LNCAP (cell line): Measurements from ENCODE around the gene SSTR3.

Experiments
- CTCF ChIP-seq: fragments of 450-650 bp; IDR thresholded peaks from 2 replicates; pipeline ENCODE4 v1.5.1; 2017; ENCODE audit warnings: mild to moderate bottlenecking

Gene SSTR3

GRCh38 chr22:37174964-37175363 lies 37.3 kb downstream of the SSTR3 start:
- no peak for TF ChIP-seq CTCF

- TF ChIP-seq CTCF: no peak
Measured at GRCh38 chr22:37173709-37174108, 38.6 kb downstream of the SSTR3 start.

GRCh38 chr22:37172266-37173245 lies 39.7 kb downstream of the SSTR3 start:
- TF ChIP-seq CTCF: no peak

- no peak for TF ChIP-seq CTCF
Measured at GRCh38 chr22:37171662-37172061, 40.6 kb downstream of the SSTR3 start.

GRCh38 chr22:37169947-37170688 lies 42.2 kb downstream of the SSTR3 start:
- no peak for TF ChIP-seq CTCF

- TF ChIP-seq CTCF: no peak
Measured at GRCh38 chr22:37169406-37169805, 42.9 kb downstream of the SSTR3 start.

GRCh38 chr22:37167981-37168647 lies 44.2 kb downstream of the SSTR3 start:
- no peak for TF ChIP-seq CTCF
